AG09309 (cell line): Measurements from ENCODE around the gene KCNJ10.

ENCODE experiments used
- DNase-seq: peaks from one replicate; pipeline ENCODE4 v3.0.0-alpha.2; 2010; ENCODE audit warnings: low read depth
- H3K4me3 ChIP-seq: 2 replicates; pipeline ENCODE4 v1.5.1; 2011; ENCODE audit warnings: mild to moderate bottlenecking, low read depth, low read length, moderate library complexity; ENCODE audit not compliant: control insufficient read depth
- CTCF ChIP-seq: IDR thresholded peaks from 2 replicates; pipeline ENCODE4 v1.5.1; 2011; ENCODE audit warnings: mild to moderate bottlenecking, low read depth, low read length, inconsistent platforms; ENCODE audit not compliant: insufficient read depth, control insufficient read depth; ENCODE audit errors: missing control alignments

Gene KCNJ10

DNA sequence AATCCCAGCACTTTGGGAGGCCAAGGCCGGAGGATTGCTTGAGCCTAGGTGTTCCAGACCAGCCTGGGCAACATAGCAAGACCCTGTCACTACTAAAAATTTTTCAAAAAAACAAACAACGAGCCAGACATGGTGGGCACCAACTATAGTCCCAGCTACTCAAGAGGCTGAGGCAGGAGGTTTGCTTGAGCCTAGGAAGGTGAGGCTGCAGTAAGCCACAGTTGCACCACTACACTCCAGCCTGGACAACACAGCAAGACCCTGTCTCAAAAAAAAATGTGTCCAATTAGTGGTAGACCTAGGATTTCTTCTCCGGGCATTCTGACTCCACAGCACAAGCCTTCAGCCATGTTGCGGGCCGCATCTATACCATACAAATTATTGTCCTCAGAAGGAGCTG is 35.2 kb upstream of the KCNJ10 start:
- no peak for TF ChIP-seq CTCF
- DNase-seq = no peak
- no peak overlapping the region for H3K4me3 ChIP-seq

DNA sequence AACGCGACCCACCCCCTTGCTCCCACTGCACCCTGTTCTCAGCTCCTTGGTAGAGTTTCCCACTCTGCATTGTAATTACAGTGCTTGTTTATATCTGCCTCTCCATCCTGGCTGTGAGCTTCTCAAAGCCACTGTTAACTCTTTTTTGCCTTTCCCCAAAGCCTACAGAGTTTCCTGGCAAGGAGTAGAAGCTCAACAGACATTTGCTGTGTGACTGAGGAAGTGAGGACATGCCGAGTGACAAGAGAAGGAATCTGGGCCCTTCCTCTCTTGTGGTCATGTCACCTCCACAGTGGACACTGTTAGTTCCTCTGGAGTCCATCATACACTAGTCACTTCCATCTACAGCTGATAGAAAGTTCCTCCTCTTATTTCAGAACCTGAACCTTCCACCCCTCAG is 34.5 kb upstream of the KCNJ10 start:
- no peak overlapping the region for H3K4me3 ChIP-seq
- no peak for DNase-seq
- TF ChIP-seq CTCF = no peak

- DNase-seq = no peak
- no peak overlapping the region for H3K4me3 ChIP-seq
- TF ChIP-seq CTCF = no peak
Measured at GRCh38 chr1:160103658-160104408, 33.9 kb upstream of the KCNJ10 start.

DNA sequence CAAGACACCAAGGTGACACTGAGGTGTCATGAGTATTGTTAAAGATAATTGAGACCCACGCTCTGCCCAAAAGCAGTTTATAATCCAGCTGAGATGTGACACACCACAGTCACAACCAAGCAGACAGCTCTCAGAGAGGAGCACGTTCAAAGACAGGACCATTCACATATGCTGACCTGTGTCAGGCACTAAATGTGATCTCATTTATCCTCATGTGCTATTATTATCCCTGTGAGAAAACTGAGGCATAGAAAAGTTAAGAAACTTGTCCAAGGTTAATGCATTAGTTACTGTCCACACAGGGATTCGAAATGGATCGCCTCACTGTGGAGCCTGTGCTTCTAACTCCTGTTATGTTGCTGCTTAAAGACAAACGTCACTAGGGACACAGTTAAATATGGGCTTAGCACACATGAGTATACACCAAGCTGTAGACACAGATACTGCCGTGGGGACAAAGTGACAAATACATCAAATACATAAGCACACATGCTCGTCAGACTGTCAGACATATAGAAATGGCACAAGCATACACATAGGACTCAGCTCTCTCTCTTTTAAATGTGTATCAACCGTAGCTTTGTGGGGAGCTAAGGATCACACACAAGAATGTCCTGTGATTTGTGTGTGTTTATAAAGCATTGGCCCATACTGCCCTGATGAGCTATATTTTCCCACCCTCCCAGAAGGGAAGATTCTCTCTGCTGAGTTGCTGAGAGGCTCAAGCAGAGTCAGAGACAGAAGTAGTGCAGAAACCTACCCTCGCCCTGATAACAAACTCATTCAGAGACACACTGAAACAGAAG is 32.0 kb upstream of the KCNJ10 start:
- DNase-seq = no peak
- no peak for TF ChIP-seq CTCF
- H3K4me3 ChIP-seq = no peak overlapping the region

- H3K4me3 ChIP-seq = no peak overlapping the region
- TF ChIP-seq CTCF = peak; percentile 95
- no peak for DNase-seq
Measured at GRCh38 chr1:160101037-160101716, 31.2 kb upstream of the KCNJ10 start.

DNA sequence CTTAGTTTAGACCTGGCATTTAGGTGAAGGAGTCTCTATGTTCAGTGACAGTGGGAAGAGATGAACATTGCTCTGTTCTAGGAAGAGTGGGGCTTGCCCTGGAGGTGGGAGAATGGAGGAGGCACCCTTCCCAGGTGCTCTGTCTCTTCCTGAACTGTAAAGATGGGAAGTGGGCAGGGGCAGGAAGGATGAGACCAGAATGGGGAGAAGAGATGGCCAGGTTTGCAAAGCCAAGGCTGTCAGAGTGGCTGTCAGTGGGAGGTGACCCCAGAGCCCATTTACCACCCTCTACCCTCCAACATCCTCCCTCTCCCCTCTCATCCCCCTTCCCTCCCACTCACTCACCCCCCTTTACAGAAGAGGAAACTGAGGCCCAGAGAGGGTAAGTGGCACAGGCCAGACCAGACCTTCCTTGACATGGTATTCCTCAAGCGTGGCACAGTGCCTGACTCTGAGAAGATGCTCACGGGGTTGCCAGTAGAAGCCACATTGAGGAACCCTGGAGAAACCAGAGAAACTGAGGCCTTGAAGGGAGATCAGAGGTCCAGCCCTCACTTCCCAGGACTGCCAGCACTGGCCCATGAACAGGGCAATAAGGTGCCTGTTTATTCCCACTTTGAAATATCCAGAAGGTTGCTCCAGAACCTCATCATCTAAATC is 29.9 kb upstream of the KCNJ10 start:
- no peak overlapping the region for H3K4me3 ChIP-seq
- no peak for DNase-seq
- no peak for TF ChIP-seq CTCF
